Stimulated activated CD8-positive, alpha-beta memory T cell treated with anti-CD3 and anti-CD28 coated beads, Interleukin-12 subunit alpha, Interleukin-12 subunit beta, amount 100 ng/mL, for 24 hours (primary cell): ENCODE results near the gene ZNF692.

Experiments used
- DNase-seq: peaks from one replicate; pipeline ENCODE4 v3.0.0-alpha.2; 2020; ENCODE audit errors: extremely low read depth

The ZNF692 gene

GRCh38 chr1:248825573-248825908 is 33.3 kb downstream of the ZNF692 start:
- DNase-seq = no peak

DNA sequence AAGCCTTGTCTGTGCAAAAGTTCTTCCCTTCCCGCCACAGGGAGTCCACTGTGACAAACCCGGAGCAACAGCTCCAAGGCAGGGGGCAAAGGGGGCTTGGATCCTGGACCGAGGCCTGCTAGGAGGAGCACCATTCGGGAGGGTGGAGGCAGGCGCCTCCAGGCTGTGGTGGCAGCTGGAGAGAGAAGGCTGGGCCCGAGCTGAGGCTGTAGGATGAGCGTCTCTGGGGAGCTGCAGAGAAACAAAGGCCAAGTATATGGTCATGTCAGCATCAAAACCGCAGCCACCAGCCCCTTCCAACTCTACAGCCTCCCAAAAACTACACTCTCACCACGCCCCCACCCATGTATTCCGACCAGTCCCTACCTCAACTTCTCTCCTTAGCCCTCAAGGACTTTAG is 33.7 kb downstream of the ZNF692 start:
- no peak for DNase-seq

DNA sequence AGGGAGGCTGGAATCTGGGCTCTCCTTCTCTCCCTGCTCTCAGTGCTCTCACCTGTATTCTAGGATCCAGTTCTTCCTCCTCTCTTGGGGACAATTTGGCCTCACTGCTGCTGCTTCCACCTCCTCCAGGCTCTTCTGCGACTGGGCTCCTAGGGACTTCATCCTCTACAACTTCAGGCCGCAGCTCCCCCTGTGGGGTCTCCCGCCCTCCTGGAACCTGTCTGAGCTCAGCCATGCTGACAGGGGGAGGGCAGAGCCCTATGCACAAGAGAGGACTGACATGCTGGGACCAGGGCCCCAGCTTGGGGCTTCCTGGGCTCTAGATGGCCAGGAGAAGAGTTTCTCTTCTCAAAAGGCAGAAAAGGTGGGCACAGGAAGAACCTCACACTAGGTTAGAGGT is 34.2 kb downstream of the ZNF692 start:
- no peak for DNase-seq

- DNase-seq = no peak
Observed at GRCh38 chr1:248824301-248824700, 34.6 kb downstream of the ZNF692 start.

DNA sequence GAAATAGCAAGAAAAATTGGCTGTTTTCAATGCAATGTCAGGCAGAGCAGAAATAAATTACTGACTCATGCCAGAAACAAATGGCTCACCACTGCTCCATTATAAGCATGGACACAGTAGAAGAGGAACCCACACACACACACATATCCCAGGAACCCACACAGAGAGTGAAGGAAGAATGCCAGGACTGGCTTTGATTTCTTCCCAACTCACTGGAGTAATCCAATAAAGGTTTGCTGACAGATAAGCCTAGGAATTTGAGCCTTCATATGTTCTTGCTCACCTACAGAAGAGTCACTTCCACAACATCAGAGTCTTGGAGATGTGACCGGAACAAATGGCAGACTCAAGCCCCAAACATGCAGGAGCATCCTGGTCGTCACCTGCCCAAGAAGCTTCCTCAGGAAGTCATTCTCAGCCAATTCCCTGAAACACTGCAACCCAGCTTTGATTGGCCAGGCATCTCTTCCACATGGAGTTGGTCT is 35.3 kb downstream of the ZNF692 start:
- no peak for DNase-seq

DNA sequence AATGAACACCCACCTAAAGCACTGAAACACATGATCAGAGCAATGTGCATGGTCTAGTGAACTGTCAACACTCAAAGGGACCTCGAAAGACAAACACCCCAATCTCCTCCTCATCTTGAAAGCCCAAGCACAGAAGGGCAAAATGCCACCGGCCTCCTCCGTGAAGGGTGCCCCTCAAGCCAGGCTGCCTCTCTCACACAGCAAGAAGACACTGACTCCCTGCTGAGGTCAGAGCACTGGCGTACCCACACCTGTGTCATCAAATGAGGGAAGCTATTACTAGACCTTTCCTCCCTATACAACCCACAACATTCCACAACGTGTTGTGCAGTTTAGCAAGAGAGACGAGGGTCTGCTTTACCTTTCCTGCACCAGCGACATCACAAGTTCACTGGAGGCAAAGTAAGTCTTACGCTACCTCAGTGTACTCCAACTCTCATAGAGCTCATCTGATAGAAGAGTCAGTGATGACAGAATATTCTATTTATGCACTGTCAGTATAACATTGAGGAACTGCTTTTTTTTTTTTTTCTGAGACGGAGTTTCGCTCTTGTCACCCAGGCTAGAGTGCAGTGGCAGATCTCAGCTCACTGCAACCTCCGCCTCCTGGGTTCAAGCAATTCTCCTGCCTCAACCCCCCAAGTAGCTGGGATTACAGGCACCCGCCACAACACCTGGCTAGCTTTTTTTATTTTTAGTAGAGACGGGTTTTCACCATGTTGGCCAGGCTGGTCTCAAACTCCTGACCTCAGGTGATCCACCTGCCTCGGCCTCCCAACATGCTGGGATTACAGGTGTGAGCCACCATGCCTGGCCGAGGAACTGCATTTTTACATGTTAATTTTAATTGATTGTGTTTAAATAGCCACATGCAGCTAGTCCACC is 36.5 kb downstream of the ZNF692 start:
- no peak for DNase-seq

- no peak for DNase-seq
Observed at GRCh38 chr1:248821641-248822040, 37.2 kb downstream of the ZNF692 start.

DNA sequence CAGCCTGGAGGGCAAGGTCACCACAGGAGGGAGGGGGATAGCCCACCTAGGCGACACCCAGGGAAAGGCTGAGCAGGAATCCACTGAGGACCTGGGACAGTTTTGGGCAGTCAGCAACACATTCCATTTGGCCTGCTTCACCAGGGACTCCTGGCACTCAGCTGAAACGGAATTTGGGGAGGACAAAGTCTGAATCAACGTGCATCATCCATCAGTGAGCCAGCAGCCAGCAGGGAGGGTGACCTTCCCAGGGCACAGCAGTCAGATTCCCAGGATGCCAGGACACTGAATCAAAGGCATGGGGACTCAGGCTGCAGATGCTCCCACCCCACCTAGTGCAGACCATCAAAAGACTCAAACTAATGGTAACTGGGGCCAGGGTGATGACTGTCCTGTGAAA is 37.8 kb downstream of the ZNF692 start:
- no peak for DNase-seq

DNA sequence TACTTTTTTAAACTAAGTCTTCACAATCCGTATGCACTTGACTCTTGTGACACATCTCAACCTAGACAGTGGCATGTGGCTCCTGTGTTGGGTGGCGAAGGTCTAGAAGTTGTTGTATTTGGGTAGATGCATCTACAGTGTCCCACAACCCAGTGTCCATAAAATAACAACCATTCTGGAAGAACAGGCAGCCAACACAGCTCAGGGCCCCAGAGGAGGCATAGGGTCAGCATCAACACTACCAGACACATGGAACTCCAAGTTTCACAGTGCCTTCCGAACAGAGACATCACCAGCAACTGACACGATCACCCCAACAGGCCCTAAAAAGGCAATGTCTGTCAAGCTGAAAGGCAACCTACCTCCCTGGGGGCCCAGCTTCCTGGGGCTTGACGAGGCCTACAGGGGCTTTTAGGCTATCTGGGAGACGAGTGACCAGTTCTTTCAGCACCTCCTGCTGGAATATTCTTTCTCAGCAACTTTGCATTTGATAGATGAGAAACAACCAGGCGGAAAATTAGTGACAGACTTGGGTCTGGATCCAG is 38.8 kb downstream of the ZNF692 start:
- DNase-seq = no peak

DNA sequence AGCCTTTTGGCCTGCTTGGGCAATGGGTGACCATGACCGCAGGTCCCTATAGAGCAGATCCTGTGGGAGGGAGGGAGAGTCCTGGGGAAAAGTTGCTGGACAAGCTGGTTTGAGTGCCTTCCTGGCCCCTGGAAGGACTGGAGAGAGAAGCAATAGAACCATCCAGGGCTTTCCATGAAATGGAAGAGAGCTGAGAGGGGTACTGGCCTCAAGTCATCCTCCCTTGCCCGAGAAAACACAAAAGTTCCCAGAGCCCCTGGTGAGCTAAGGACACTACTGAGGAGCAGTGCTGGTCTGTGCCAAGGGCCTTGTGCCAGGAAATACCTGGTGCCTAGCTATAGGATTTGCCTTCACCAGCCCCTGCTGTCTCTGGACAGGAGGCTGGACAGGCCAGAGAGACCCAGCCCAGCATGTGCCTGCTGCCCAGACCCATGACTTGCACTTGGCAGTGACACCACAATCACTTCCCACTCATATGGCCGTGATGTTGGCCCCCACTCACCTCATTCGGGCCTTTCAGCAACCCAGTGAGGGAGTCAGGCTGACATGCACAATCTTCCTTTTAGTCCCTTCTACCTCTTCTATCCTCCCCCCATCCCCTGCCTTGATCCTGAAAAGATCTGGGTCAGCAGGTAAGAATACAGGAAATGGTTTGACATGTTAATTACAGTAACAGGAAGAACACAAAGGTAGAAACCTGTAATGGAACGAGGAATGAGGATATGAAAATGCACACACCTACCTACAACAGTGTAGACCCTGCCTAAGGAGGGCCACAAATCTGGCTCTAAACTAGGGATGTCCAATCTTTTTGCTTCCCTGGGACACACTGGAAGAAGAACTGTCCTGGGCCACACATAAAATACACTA is 40.1 kb downstream of the ZNF692 start:
- DNase-seq = no peak

DNA sequence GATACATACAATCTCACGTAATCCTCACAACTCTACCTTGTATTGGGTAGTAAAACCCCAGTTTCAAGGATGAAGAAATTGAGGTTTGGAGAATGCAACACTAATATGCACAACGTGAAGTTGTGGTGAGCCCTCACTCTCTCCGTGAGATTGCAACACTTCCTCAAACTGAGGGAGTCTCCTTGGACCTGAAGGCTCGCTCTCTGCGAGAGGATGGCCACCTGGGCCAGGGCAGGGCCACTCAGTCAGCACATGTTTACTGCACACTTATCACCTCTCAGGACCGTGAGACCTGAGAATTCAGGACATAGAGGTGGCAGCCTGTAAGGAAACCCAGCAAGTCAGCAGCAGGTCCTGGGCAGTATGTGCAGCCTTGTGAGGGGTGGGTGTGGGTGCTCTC is 41.8 kb downstream of the ZNF692 start:
- no peak for DNase-seq

DNA sequence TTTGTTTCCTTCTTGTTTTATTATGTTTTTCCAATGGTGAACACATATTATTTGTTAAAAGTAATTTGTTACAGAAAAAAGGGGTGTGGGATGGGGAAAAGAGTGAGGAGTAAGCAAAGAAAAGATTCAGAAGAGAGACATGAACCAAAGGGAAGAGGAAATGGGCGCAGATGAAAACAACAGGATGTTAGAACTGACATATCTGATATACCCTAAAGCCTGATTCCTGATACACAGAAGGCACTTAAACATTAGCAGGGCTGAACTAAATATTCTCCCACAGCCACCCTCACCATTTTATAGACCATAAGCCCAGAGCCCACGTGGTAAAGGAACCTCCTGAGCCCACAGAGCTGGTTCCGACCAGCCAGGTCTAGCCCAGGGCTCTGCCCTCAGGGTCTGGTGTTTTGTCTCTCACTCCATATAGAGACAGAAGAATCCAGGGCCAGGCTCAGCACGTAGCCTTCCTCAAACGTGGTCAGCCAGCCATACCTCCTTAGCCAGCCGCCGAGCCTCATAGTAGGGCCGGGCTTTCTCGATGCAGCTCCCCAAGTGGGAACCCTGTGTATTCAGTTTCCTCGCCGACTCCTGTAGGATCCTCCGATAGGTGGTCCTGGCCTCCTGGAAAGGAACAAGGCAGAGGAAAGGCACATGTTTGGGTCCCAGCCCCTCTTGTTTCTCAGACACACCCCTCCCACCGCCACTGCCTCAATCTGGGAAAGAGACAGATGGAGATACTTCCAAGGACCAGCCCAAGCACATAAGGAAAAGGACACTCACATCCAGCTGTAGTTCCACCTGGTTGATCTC is 42.6 kb downstream of the ZNF692 start:
- no peak for DNase-seq

DNA sequence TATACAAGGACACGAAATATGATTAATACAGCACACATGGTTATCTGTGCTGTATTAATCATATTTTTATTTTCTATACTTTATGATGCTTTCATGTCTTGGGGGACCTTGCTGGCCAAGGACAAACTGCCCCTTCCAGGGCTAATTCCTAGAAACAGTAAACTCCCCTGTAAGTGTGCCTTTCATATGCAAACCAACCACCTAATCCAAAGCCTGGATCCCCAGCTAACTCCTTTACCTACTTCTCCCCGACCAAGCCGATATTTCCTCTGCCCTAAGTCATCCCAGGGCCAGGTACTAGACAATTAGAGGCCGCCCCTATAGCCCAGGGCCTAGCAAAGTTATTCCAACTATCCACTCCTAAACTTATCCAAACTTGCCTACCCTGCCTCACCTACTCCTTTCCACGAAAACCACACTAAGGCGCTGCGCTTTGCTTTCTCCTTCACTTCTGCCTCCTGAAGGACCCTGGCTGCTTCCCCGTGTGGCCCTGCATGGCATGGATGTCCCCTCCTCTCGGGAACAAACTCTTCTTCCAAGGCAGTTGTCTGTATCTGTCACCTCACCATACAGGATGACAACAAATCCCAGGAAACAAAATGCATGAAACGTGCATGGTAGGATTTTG is 43.4 kb downstream of the ZNF692 start:
- DNase-seq = no peak

DNA sequence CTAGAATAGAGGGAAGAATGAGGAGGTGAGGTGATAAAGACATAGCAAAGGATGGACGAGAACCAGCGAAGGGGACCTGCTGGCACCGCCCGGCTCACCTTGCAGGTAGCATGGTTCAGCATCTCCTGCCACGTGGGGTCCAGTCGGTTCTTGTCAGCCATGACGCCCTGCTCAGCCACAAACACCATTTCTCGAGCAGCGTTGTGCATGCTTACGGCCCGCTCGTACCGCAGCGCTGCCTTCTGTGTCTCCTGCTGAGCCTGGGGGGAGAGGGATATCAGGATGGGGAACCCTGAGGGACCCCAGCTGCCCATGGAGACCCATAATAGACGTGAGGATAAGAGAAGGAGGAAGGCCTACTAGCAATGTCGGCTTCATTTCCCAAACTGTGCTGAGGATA is 44.5 kb downstream of the ZNF692 start:
- no peak for DNase-seq

DNA sequence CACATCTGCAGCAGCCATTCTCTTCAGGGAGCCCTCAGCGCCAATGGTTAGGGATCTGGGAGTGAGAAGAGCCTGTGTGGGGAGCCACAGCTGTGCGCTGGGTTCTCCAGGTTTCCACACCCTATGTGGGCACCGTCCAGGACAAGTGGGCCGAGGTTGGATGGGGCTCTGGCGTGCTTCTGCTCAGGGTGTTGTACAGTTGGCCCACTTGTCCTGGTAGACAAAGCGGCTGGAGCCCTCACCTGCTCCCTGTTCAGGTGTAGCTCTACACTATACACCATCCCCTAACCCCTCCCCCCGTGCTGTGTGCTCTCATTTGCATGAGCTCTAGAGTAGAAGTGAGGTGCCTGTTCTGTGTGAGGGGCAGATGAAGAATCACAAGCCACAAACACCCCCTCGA is 45.3 kb downstream of the ZNF692 start:
- DNase-seq = no peak

DNA sequence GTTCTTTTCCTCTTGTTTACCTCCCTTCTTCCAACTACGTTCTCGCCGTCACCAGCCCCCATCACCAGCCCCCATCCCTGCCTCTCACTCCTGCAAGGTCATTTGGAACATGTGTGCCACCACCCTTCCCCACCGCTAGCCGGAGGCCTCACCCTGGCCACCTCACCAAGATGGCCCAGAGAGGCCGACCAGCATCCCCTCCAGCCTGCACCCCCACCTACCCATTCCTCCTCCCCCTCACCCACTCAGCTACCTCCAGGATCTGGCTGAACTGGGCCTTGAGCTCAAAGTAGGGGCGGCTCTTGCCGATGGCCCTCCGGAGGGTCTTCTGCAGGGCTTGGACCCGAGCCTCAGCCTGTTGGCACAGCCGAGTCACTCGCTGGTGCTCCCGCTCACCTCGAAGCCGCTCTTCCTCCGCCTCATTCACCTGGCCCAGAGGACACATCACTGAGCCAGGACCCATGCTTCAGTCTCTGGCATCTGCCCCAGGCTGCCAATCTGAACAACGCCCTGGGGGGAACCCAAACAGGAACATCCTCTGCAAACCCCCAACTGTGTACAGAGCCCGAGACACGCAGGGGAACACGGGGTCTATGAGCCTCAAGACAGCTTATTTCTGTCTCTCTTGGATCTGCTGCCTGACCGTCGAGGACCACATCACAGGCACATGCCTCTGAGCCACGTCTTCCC is 46.0 kb downstream of the ZNF692 start:
- DNase-seq = no peak

DNA sequence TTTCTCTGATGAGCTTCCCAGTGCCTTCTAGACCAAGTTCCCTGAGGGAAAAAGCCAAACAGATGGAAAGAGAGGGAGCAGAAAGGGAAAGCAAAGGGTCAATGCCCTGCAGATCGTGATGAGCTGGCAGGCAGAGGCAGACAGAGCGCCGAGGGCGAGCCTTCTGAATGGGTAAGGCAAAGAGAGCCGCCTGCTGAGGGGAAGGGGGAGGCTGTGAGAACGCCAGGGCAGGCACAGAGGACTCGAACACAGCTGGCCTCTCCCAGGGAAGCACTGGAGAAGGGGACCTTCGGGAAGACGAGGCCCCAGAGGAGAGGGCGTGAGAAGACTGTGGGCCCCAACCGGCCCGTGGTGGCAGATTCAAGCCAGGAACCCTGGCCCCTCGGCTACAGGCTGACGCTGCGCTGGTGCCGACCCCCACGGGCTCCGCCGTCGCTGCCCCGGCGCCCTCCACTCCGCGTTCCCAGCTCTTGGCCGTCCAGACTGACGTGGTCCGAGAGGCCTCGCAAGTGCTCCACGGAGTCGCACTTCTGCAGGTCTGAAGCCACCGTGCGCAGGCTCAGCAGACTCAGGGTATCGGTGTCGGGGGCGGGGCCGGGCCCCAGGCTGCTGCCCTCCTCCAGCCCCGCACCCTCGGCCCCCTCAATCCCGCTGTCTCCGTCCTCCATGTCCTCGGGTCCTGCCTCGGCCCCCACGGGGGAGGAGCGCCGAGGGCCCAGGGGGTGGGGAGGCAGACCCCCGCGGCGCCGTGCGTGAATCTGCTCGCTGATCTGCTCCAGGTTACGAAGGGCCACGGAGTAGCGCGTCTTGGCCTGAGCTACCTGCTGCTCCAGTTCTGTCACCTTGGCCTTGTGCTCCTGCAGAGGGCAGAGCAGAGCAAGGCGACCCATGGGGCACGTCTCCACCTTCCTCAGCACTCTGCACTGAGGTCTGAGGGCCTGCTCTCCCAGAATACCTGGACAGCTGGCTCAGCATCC is 47.1 kb downstream of the ZNF692 start:
- no peak for DNase-seq

GRCh38 chr1:248810727-248811513 is 48.0 kb downstream of the ZNF692 start:
- DNase-seq = no peak
